IMR-90 (cell line): ENCODE data around the gene STARD8. TPM values are rescaled to one million over a fixed set of nuclear protein-coding genes. Genes with fewer than 3 reads are reported as not detected.

Source experiments
- ATAC-seq: fragments of 200-7000 bp; cut with Tn5 transposase; 2 replicates; pipeline ENCODE4 v1.9.1; 2020; ENCODE audit warnings: low read depth, mild to moderate bottlenecking, moderate library complexity
- BruUV-seq: library from RNA; stranded (reverse); fragments of 400-500 nt; replicated peaks from 2 replicates; lab custom pipeline; 2021; lab: Mats Ljungman, UMichigan
- CTCF ChIA-PET: fragments of 300-600 bp; formaldehyde crosslinking; extraction: SDS; loops from one replicate; lab custom pipeline; 2021; ENCODE audit warnings: antibody characterized with exemption; lab: Yijun Ruan, JAX
- POLR2A ChIA-PET: fragments of 300-600 bp; sonication (Branson Sonifier 250); formaldehyde crosslinking; loops from one replicate; lab custom pipeline; 2022; ENCODE audit warnings: antibody characterized with exemption; ENCODE audit not compliant: unreplicated experiment; lab: Charles Lee
- DNase-seq: peaks from one replicate; pipeline ENCODE4 v3.0.0; 2013
- H2AFZ ChIP-seq: replicated peaks from 2 replicates; pipeline ENCODE3; 2013; ENCODE audit warnings: low read length, mild to moderate bottlenecking; ENCODE audit not compliant: poor library complexity
- H2AK5ac ChIP-seq: 2 replicates; pipeline ENCODE4 v1.6.1; 2013; ENCODE audit warnings: low read depth, low read length, inconsistent platforms
- H2AK9ac ChIP-seq: replicated peaks from 2 replicates; pipeline ENCODE3; 2013; ENCODE audit warnings: mild to moderate bottlenecking, low read depth, low read length, moderate library complexity; ENCODE audit not compliant: poor library complexity
- H2BK120ac ChIP-seq: 2 replicates; pipeline ENCODE4 v1.6.1; 2013; ENCODE audit warnings: low read depth, low read length, inconsistent platforms
- H2BK15ac ChIP-seq: 3 replicates; pipeline ENCODE4 v1.6.1; 2013; ENCODE audit warnings: low read depth, low read length, inconsistent platforms
- H2BK20ac ChIP-seq: 2 replicates; pipeline ENCODE4 v1.6.1; 2013; ENCODE audit warnings: low read depth, mild to moderate bottlenecking, inconsistent platforms, low read length, moderate library complexity
- H2BK5ac ChIP-seq: 2 replicates; pipeline ENCODE4 v1.6.1; 2013; ENCODE audit warnings: mild to moderate bottlenecking, low read depth, low read length, inconsistent platforms; ENCODE audit not compliant: poor library complexity, severe bottlenecking
- H3K14ac ChIP-seq: replicated peaks from 2 replicates; pipeline ENCODE4 v1.6.1; 2013; ENCODE audit warnings: low read depth, low read length, inconsistent platforms
- H3K18ac ChIP-seq: 2 replicates; pipeline ENCODE4 v1.6.1; 2013; ENCODE audit warnings: low read depth, low read length, control low read depth
- H3K23ac ChIP-seq: 2 replicates; pipeline ENCODE4 v1.6.1; 2013; ENCODE audit warnings: low read depth, low read length, inconsistent platforms
- H3K27ac ChIP-seq: 2 replicates; pipeline ENCODE4 v1.5.1; 2013; ENCODE audit warnings: mild to moderate bottlenecking, control low read depth, low read length; ENCODE audit not compliant: insufficient read depth
- H3K27me3 ChIP-seq: 2 replicates; pipeline ENCODE4 v1.6.1; 2013; ENCODE audit warnings: low read length; ENCODE audit not compliant: control insufficient read depth, insufficient read depth
- H3K36me3 ChIP-seq: 2 replicates; pipeline ENCODE4 v1.6.1; 2013; ENCODE audit warnings: low read length, mixed read lengths; ENCODE audit not compliant: control insufficient read depth, insufficient read depth
- H3K4ac ChIP-seq: 2 replicates; pipeline ENCODE4 v1.6.1; 2013; ENCODE audit warnings: low read depth, low read length, inconsistent platforms
- H3K4me1 ChIP-seq: 2 replicates; pipeline ENCODE4 v1.6.1; 2013; ENCODE audit warnings: low read length, mixed read lengths; ENCODE audit not compliant: control insufficient read depth, insufficient read depth
- H3K4me2 ChIP-seq: 2 replicates; pipeline ENCODE4 v1.6.1; 2013; ENCODE audit warnings: low read depth, mild to moderate bottlenecking, control low read depth, low read length, moderate library complexity
- H3K4me3 ChIP-seq: 2 replicates; pipeline ENCODE4 v1.5.1; 2013; ENCODE audit warnings: low read depth, mild to moderate bottlenecking, control low read depth, low read length, moderate library complexity; ENCODE audit not compliant: insufficient read depth
- H3K56ac ChIP-seq: 2 replicates; pipeline ENCODE4 v1.6.1; 2013; ENCODE audit warnings: low read length, inconsistent platforms; ENCODE audit not compliant: insufficient read depth; ENCODE audit errors: extremely low read depth
- H3K79me1 ChIP-seq, 2 experiments: 2 replicates each; pipeline ENCODE4 v1.6.1; 2013; ENCODE audit warnings: low read length in 2 of 2, inconsistent platforms in 1 of 2, low read depth in 1 of 2
- H3K9ac ChIP-seq: 2 replicates; pipeline ENCODE4 v1.6.1; 2013; ENCODE audit warnings: low read depth, low read length, control low read depth
- H3K9me1 ChIP-seq: 2 replicates; pipeline ENCODE4 v1.6.1; 2013; ENCODE audit warnings: low read length, inconsistent platforms; ENCODE audit not compliant: insufficient read depth
- H3K9me3 ChIP-seq: 2 replicates; pipeline ENCODE4 v1.6.1; 2013; ENCODE audit warnings: low read length; ENCODE audit not compliant: control insufficient read depth, insufficient read depth
- H4K20me1 ChIP-seq: 2 replicates; pipeline ENCODE4 v1.6.1; 2013; ENCODE audit warnings: low read length, inconsistent platforms; ENCODE audit not compliant: insufficient read depth
- H4K5ac ChIP-seq: 2 replicates; pipeline ENCODE4 v1.6.1; 2013; ENCODE audit warnings: mild to moderate bottlenecking, low read depth, low read length, control low read depth
- H4K8ac ChIP-seq, 2 experiments: 2 replicates each; pipeline ENCODE4 v1.6.1; 2013; ENCODE audit warnings: low read depth in 2 of 2, low read length in 2 of 2, control low read depth in 1 of 2, inconsistent platforms in 1 of 2
- H4K91ac ChIP-seq: 2 replicates; pipeline ENCODE4 v1.6.1; 2013; ENCODE audit warnings: low read depth, low read length, inconsistent platforms; ENCODE audit not compliant: insufficient read depth
- CEBPB ChIP-seq: IDR thresholded peaks from 2 replicates; pipeline ENCODE4 v1.6.1; 2012; ENCODE audit warnings: low read depth, low read length, improper control_type of control experiment
- CHD1 ChIP-seq: IDR thresholded peaks from 2 replicates; pipeline ENCODE4 v1.6.1; 2012; ENCODE audit warnings: low read depth, low read length, improper control_type of control experiment
- CTCF ChIP-seq: conservative IDR thresholded peaks from 2 replicates; pipeline ENCODE4 v1.5.1; 2012; ENCODE audit warnings: mild to moderate bottlenecking, low read depth, low read length, improper control_type of control experiment
- ELK1 ChIP-seq: fragments of 150-350 bp; IDR thresholded peaks from 2 replicates; pipeline ENCODE4 v1.6.1; 2016; ENCODE audit warnings: low read depth, mild to moderate bottlenecking, low read length, moderate library complexity, borderline replicate concordance
- FOS ChIP-seq: fragments of 150-350 bp; IDR thresholded peaks from 2 replicates; pipeline ENCODE4 v1.6.1; 2016; ENCODE audit warnings: low read depth, low read length
- MAFK ChIP-seq: IDR thresholded peaks from 2 replicates; pipeline ENCODE4 v1.6.1; 2012; ENCODE audit warnings: low read depth, low read length, improper control_type of control experiment
- MAZ ChIP-seq: IDR thresholded peaks from 2 replicates; pipeline ENCODE4 v1.6.1; 2012; ENCODE audit warnings: low read depth, mild to moderate bottlenecking, low read length, improper control_type of control experiment, moderate library complexity, borderline replicate concordance
- MXI1 ChIP-seq: IDR thresholded peaks from 2 replicates; pipeline ENCODE4 v1.6.1; 2012; ENCODE audit warnings: low read depth, mild to moderate bottlenecking, low read length, moderate library complexity, borderline replicate concordance
- NFE2L2 ChIP-seq: fragments of 150-350 bp; IDR thresholded peaks from 2 replicates; pipeline ENCODE4 v1.6.1; 2016; ENCODE audit warnings: low read depth, mild to moderate bottlenecking, low read length
- POLR2A ChIP-seq: IDR thresholded peaks from 2 replicates; pipeline ENCODE4 v1.6.1; 2012; ENCODE audit warnings: mild to moderate bottlenecking, low read depth, low read length
- RCOR1 ChIP-seq: IDR thresholded peaks from 2 replicates; pipeline ENCODE4 v1.6.1; 2012; ENCODE audit warnings: mild to moderate bottlenecking, low read length, improper control_type of control experiment; ENCODE audit not compliant: insufficient replicate concordance
- RFX5 ChIP-seq: IDR thresholded peaks from 2 replicates; pipeline ENCODE4 v1.8.0; 2012; ENCODE audit warnings: low read depth, mild to moderate bottlenecking, low read length, moderate library complexity
- SMC3 ChIP-seq: fragments of 150-350 bp; IDR thresholded peaks from 2 replicates; pipeline ENCODE4 v1.6.1; 2016; ENCODE audit warnings: low read depth, mild to moderate bottlenecking, antibody characterized with exemption, low read length, moderate library complexity
- WGBS, 2 experiments: methylation state at CpG; one replicate each; pipeline versions ENCODE4 v1.1.5 to v1.1.7; 2013; ENCODE audit warnings: missing lambda C conversion rate in 2 of 2; ENCODE audit not compliant: insufficient read length in 1 of 2; ENCODE audit errors: extremely low coverage in 2 of 2; 5-methylcytosine and 5-hydroxymethylcytosine counted together
- dilution Hi-C: fragments of 300-500 bp; cut with HindIII; formaldehyde crosslinking; loops from one replicate; pipeline ENCODE4 v1.14.3; 2018; ENCODE audit warnings: low sequenced_read_pairs; ENCODE audit not compliant: unreplicated experiment
- in situ Hi-C: fragments of 300-500 bp; cut with MboI; formaldehyde crosslinking; loops from 3 replicates; pipeline ENCODE4 v1.14.3; 2019; ENCODE audit warnings: low sequenced_read_pairs, inconsistent platforms, mixed read lengths
- intact Hi-C: fragments of 100-400 bp; cut with micrococcal nuclease; formaldehyde crosslinking; loops from 2 replicates; pipeline ENCODE4 v1.10.0; 2022
- polyA plus RNA-seq, 3 experiments: library from polyadenylated mRNA; depleted of rRNA; stranded (reverse); fragments of >200 nt; gene quantifications; 2 replicates each; pipeline ENCODE4 v1.2.3, GENCODE V29; 2012; ENCODE audit warnings: low replicate concordance in 1 of 3
- total RNA-seq: library from RNA; depleted of rRNA; stranded (reverse); fragments of >200 nt; gene quantifications from 2 replicates; pipeline ENCODE4 v1.2.3, GENCODE V29; 2012

Gene STARD8
- total and polyA plus RNA-seq, 2 of the 4 experiments (the other 2 are of a cell fraction), result 1.6 to 2.3 TPM

- H4K20me1 ChIP-seq, result no peaks in the 10 kb centered on the region
- H2AK5ac ChIP-seq, result no peak overlapping the region
- H3K18ac ChIP-seq, result no peak overlapping the region
- DNase-seq (no peak), ATAC-seq (no peak)
- H3K4me3 ChIP-seq, result no peak overlapping the region
- no peak overlapping the region for H4K8ac ChIP-seq
- no peak overlapping the region for H2BK20ac ChIP-seq
- in situ Hi-C loops, result no loop called here
- POLR2A ChIA-PET, result no interaction called here
- no peaks in the 10 kb centered on the region for H3K79me1 ChIP-seq
- no peak overlapping the region for H3K23ac ChIP-seq
- no peak overlapping the region for H2BK5ac ChIP-seq
- no CpG with 5 or more reads among the region's 1 CpG for WGBS, 2 experiments
- no peak overlapping the region for H2BK15ac ChIP-seq
- BruUV-seq, result no TSS peak
- H2BK120ac ChIP-seq, result no peak overlapping the region
- H3K27me3 ChIP-seq, result peaks cover 14% of the 10 kb centered on the region
- H3K4me2 ChIP-seq, result no peak overlapping the region
- no peak overlapping the region for H4K91ac ChIP-seq
- TF ChIP-seq POLR2A (no peak), MAZ (no peak), RFX5 (no peak), SMC3 (no peak), MXI1 (no peak), RCOR1 (no peak), ELK1 (no peak), NFE2L2 (no peak), FOS (no peak), CEBPB (no peak), MAFK (no peak), CHD1 (no peak), CTCF (no peak)
- H2AFZ ChIP-seq, result no peak overlapping the region
- intact Hi-C loops, result no loop called here
- no peaks in the 10 kb centered on the region for H3K9me1 ChIP-seq
- no peaks in the 10 kb centered on the region for H3K9me3 ChIP-seq
- dilution Hi-C loops, result no loop called here
- no peak overlapping the region for H2AK9ac ChIP-seq
- no peak overlapping the region for H3K27ac ChIP-seq
- CTCF ChIA-PET, result no interaction called here
- H3K4ac ChIP-seq, result no peak overlapping the region
- H3K36me3 ChIP-seq, result no peaks in the 10 kb centered on the region
- no peak overlapping the region for H3K56ac ChIP-seq
- no peak overlapping the region for H3K9ac ChIP-seq
- no peak overlapping the region for H4K5ac ChIP-seq
- H3K14ac ChIP-seq, result no peak overlapping the region
- H3K4me1 ChIP-seq, result no peaks in the 10 kb centered on the region
Observed at GRCh38 chrX:68743754-68744153, 96.3 kb downstream of the STARD8 start.
